HEK293 (cell line): ENCODE results near the gene AFF3.
"Not testable (repeated sequence)": the region's sequence is repeated elsewhere in the genome, so short reads cannot be mapped to it uniquely, and the experiment has no call there.

ENCODE experiments used
- CTCF ChIA-PET: fragments of 350-600 bp; formaldehyde crosslinking; extraction: SDS; loops from one replicate; lab custom pipeline; 2021; ENCODE audit warnings: antibody characterized with exemption; lab: Yijun Ruan, JAX
- POLR2A ChIA-PET: fragments of 300-600 bp; formaldehyde crosslinking; extraction: SDS; loops from one replicate; lab custom pipeline; 2020; ENCODE audit warnings: antibody characterized with exemption, inconsistent platforms; lab: Yijun Ruan, JAX
- H3K27ac ChIP-seq: fragments of 200-500 bp; sonication (Bioruptor generic); 2 replicates; pipeline ENCODE4 v1.5.1; 2014; ENCODE audit warnings: low read depth, low read length, control low read depth, inconsistent platforms; ENCODE audit errors: extremely low read depth
- H3K36me3 ChIP-seq, 2 experiments: fragments of 200-500 bp in 1 of 2; sonication (Bioruptor generic) in 1 of 2; 1 replicate in 1 of 2; 2 replicates in 1 of 2; pipeline ENCODE4 v1.5.1; 2014 to 2017; ENCODE audit warnings: inconsistent platforms in 2 of 2, low read length in 2 of 2; ENCODE audit not compliant: control insufficient read depth in 2 of 2, insufficient read depth in 1 of 2
- H3K4me1 ChIP-seq: fragments of 200-500 bp; sonication (Bioruptor generic); 2 replicates; pipeline ENCODE4 v1.5.1; 2014; ENCODE audit warnings: mild to moderate bottlenecking, low read length, inconsistent platforms; ENCODE audit not compliant: control insufficient read depth, insufficient read depth
- H3K4me3 ChIP-seq: 2 replicates; pipeline ENCODE4 v1.5.1; 2011; ENCODE audit warnings: low read depth, mild to moderate bottlenecking, control low read depth, low read length, moderate library complexity
- H3K9me3 ChIP-seq: fragments of 200-500 bp; sonication (Bioruptor generic); 2 replicates; pipeline ENCODE4 v1.5.1; 2014; ENCODE audit warnings: low read depth, low read length, inconsistent platforms; ENCODE audit not compliant: control insufficient read depth, insufficient read depth
- HIC1 ChIP-seq: fragments of 450-650 bp; formaldehyde crosslinking; IDR thresholded peaks from 2 replicates; pipeline ENCODE4 v1.5.1; 2016; ENCODE audit warnings: missing biosample characterization, missing genetic modification characterization
- HOXA7 ChIP-seq: sonication (generic); formaldehyde crosslinking; IDR thresholded peaks from 2 replicates; pipeline ENCODE4 v1.8.1; 2022; ENCODE audit warnings: missing genetic modification reagents, borderline replicate concordance
- MZF1 ChIP-seq: fragments of 450-650 bp; formaldehyde crosslinking; IDR thresholded peaks from 2 replicates; pipeline ENCODE4 v1.5.1; 2017; ENCODE audit warnings: missing biosample characterization, missing genetic modification characterization, borderline replicate concordance
- OSR2 ChIP-seq: fragments of 450-650 bp; formaldehyde crosslinking; IDR thresholded peaks from 2 replicates; pipeline ENCODE4 v1.5.1; 2016; ENCODE audit warnings: missing biosample characterization, missing genetic modification characterization
- PRDM1 ChIP-seq: fragments of 450-650 bp; formaldehyde crosslinking; IDR thresholded peaks from 2 replicates; pipeline ENCODE4; 2016; ENCODE audit warnings: missing biosample characterization, missing genetic modification characterization
- TRIM28 ChIP-seq: IDR thresholded peaks from 2 replicates; pipeline ENCODE4 v1.6.1; 2011; ENCODE audit warnings: low read length, control low read depth, borderline replicate concordance
- ZBTB44 ChIP-seq: fragments of 450-650 bp; IDR thresholded peaks from 2 replicates; pipeline ENCODE4 v1.5.1; 2018; ENCODE audit warnings: missing biosample characterization, mild to moderate bottlenecking, missing genetic modification characterization
- ZBTB7A ChIP-seq: fragments of 450-650 bp; formaldehyde crosslinking; IDR thresholded peaks from 2 replicates; pipeline ENCODE4 v1.5.1; 2016; ENCODE audit warnings: low read depth, missing biosample characterization, missing genetic modification characterization
- ZFP37 ChIP-seq: fragments of 450-650 bp; formaldehyde crosslinking; IDR thresholded peaks from 2 replicates; pipeline ENCODE4 v1.5.1; 2016; ENCODE audit warnings: missing biosample characterization, missing genetic modification characterization
- ZNF146 ChIP-seq: fragments of 450-650 bp; formaldehyde crosslinking; IDR thresholded peaks from 2 replicates; pipeline ENCODE4 v1.5.1; 2016; ENCODE audit warnings: missing biosample characterization, missing genetic modification characterization
- ZNF2 ChIP-seq: fragments of 450-650 bp; formaldehyde crosslinking; IDR thresholded peaks from 2 replicates; pipeline ENCODE4 v1.5.1; 2016; ENCODE audit warnings: missing biosample characterization, missing genetic modification characterization
- ZNF266 ChIP-seq: fragments of 450-650 bp; formaldehyde crosslinking; IDR thresholded peaks from 2 replicates; pipeline ENCODE4 v1.5.1; 2016; ENCODE audit warnings: missing biosample characterization, missing genetic modification characterization, low read depth
- ZNF311 ChIP-seq: fragments of 450-650 bp; formaldehyde crosslinking; IDR thresholded peaks from 2 replicates; pipeline ENCODE4 v1.5.1; 2017; ENCODE audit warnings: missing biosample characterization, missing genetic modification characterization, borderline replicate concordance
- ZNF416 ChIP-seq: fragments of 450-650 bp; formaldehyde crosslinking; IDR thresholded peaks from 2 replicates; pipeline ENCODE4 v1.5.1; 2016; ENCODE audit warnings: missing biosample characterization, missing genetic modification characterization
- ZNF580 ChIP-seq: fragments of 450-650 bp; formaldehyde crosslinking; IDR thresholded peaks from 2 replicates; pipeline ENCODE4 v1.5.1; 2016; ENCODE audit warnings: missing biosample characterization, missing genetic modification characterization
- ZNF707 ChIP-seq: fragments of 450-650 bp; formaldehyde crosslinking; IDR thresholded peaks from 2 replicates; pipeline ENCODE4 v1.5.1; 2016; ENCODE audit warnings: missing biosample characterization, missing genetic modification characterization
- ZSCAN23 ChIP-seq: fragments of 450-650 bp; formaldehyde crosslinking; IDR thresholded peaks from 2 replicates; pipeline ENCODE4 v1.5.1; 2016; ENCODE audit warnings: missing biosample characterization, missing genetic modification characterization
- TF ChIP-seq, protein P1 (sequence below): fragments of 450-650 bp; formaldehyde crosslinking; IDR thresholded peaks from 2 replicates; pipeline ENCODE4 v1.5.1; 2016; ENCODE audit warnings: missing biosample characterization, missing genetic modification characterization
- TF ChIP-seq, protein P2 (sequence below): fragments of 450-650 bp; formaldehyde crosslinking; IDR thresholded peaks from 2 replicates; pipeline ENCODE4 v1.5.1; 2017; ENCODE audit warnings: missing biosample characterization, mild to moderate bottlenecking, missing genetic modification characterization, moderate library complexity

The AFF3 gene

DNA sequence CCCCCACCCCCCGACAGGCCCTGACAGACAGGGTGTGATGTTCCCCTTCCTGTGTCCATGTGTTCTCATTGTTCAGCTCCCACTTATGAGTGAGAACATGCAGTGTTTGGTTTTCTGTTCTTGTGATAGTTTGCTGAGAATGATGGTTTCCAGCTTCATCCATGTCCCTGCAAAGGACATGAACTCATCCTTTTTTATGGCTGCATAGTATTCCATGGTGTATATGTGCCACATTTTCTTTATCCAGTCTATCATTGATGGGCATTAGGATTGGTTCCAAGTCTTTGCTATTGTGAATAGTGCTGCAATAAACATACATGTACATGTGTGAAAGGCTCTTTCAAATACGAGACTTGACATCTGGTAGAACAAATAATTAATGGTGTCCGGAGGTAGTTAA, 208.9 kb downstream of the AFF3 start:
- H3K4me1 ChIP-seq = not testable (repeated sequence)

GRCh38 chr2:99928470-99929053, 213.8 kb downstream of the AFF3 start:
- Histone ChIP-seq H3K36me3 (no peaks in the 10 kb centered on the region), H3K4me1 (no peaks in the 10 kb centered on the region), H3K4me3 (no peak overlapping the region)
- POLR2A ChIA-PET = no interaction called here
- CTCF ChIA-PET = interaction anchor here (0.6 to 0.7 kb wide), 2 partner anchors 73 to 1640 kb away, joined by 3 to 4 read pairs; no protein-coding TSS in a partner anchor
- TF ChIP-seq TRIM28 (no peak), ZNF707 (tag by site-specific recombination) (no peak), ZNF311 (tag by site-specific recombination) (no peak), ZSCAN23 (no peak), ZBTB44 (tag by site-specific recombination) (no peak), HIC1 (tag by site-specific recombination) (no peak), OSR2 (no peak), ZNF416 (tag by site-specific recombination) (no peak), ZFP37 (tag by site-specific recombination) (no peak), HOXA7 (no peak), MZF1 (tag by site-specific recombination) (no peak), ZNF266 (tag by site-specific recombination) (no peak), ZNF2 (tag by site-specific recombination) (no peak), PRDM1 (no peak), ZBTB7A (tag by site-specific recombination) (no peak)
- TF ChIP-seq, protein P1, sequence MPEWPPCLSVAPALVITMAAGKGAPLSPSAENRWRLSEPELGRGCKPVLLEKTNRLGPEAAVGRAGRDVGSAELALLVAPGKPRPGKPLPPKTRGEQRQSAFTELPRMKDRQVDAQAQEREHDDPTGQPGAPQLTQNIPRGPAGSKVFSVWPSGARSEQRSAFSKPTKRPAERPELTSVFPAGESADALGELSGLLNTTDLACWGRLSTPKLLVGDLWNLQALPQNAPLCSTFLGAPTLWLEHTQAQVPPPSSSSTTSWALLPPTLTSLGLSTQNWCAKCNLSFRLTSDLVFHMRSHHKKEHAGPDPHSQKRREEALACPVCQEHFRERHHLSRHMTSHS (tag by site-specific recombination) = no peak
- TF ChIP-seq, protein P2, sequence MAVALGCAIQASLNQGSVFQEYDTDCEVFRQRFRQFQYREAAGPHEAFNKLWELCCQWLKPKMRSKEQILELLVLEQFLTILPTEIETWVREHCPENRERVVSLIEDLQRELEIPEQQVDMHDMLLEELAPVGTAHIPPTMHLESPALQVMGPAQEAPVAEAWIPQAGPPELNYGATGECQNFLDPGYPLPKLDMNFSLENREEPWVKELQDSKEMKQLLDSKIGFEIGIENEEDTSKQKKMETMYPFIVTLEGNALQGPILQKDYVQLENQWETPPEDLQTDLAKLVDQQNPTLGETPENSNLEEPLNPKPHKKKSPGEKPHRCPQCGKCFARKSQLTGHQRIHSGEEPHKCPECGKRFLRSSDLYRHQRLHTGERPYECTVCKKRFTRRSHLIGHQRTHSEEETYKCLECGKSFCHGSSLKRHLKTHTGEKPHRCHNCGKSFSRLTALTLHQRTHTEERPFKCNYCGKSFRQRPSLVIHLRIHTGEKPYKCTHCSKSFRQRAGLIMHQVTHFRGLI (tag by site-specific recombination) = no peak
- TF ChIP-seq, all 188 proteins: peak for 0
- Histone ChIP-seq H3K9me3 (no peaks in the 10 kb centered on the region), H3K27ac (no peak overlapping the region)

More for the DNA sequence above, 208.9 kb downstream of the AFF3 start:
- TF ChIP-seq ZNF146 (tag by site-specific recombination) (peak; percentile 92), ZNF580 (tag by site-specific recombination) (peak; percentile 84)
- H3K4me3 ChIP-seq, H3K27ac ChIP-seq, H3K36me3 ChIP-seq, H3K9me3 ChIP-seq, POLR2A ChIA-PET, CTCF ChIA-PET: not testable (repeated sequence)

DNA sequence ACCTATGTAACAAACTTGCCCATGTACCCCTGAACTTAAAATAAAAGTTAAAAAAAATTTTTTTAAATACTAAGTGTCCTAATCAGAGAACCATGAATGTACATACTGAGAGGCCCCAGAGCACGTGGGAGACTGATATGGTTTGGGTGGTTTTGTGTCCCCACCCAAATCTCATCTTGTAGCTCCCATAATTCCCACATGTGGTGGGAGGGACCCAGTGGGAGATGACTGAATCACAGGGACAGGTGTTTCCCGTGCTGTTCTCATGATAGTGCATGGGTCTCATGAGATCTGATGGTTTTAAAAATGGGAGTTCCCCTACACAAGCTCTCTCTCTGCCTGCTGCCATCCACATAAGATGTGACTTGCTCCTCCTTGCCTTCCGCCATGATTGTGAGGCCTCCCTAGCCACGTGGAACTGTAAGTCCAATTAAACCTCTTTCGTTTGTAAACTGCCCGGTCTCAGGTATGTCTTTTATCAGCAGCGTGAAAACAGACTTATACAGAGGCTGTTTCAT, 214.6 kb downstream of the AFF3 start:
- H3K27ac ChIP-seq, POLR2A ChIA-PET, H3K4me1 ChIP-seq, CTCF ChIA-PET, H3K36me3 ChIP-seq, H3K9me3 ChIP-seq, H3K4me3 ChIP-seq: not testable (repeated sequence)
